Gastrocnemius medialis (tissue), 4 donors: Measurements from ENCODE around the gene ZBTB33. TPM values are rescaled to one million over a fixed set of nuclear protein-coding genes. Genes with fewer than 3 reads are reported as not detected.

Experiments
- ATAC-seq, 2 donors: fragments of 150-250 bp; one replicate each; pipeline ENCODE4 v1.9.1; 2016
- DNase-seq, 2 donors: peaks; one replicate each; pipeline ENCODE4 v3.0.0-alpha.2; 2019
- H3K27ac ChIP-seq, 4 donors: fragments of 200-600 bp; sonication (generic); 1 replicate in 1 of 4; 2 replicates in 3 of 4; pipeline ENCODE4 v1.5.1; 2016 to 2018; ENCODE audit warnings: mild to moderate bottlenecking in 2 of 4, moderate library complexity in 1 of 4
- H3K27me3 ChIP-seq, 3 donors: fragments of 200-600 bp; sonication (generic) in 2 of 3; 1 replicate in 1 of 3; 2 replicates in 2 of 3; pipeline versions ENCODE4 v1.5.1 to v1.6.0; 2016 to 2019; ENCODE audit warnings: mild to moderate bottlenecking in 1 of 3, moderate library complexity in 1 of 3
- H3K36me3 ChIP-seq, 2 donors: fragments of 200-600 bp; sonication (generic) in 1 of 2; one replicate each; pipeline ENCODE4 v1.5.1; 2017 to 2018
- H3K4me1 ChIP-seq, 2 donors: fragments of 200-600 bp; sonication (generic) in 1 of 2; one replicate each; pipeline ENCODE4 v1.5.1; 2016 to 2017; ENCODE audit warnings: mild to moderate bottlenecking in 2 of 2
- H3K4me3 ChIP-seq, 4 donors: fragments of 200-600 bp; sonication (generic) in 3 of 4; 1 replicate in 1 of 4; 2 replicates in 3 of 4; pipeline ENCODE4 v1.5.1; 2016 to 2019; ENCODE audit warnings: mild to moderate bottlenecking in 2 of 4
- H3K9me3 ChIP-seq, 3 donors: fragments of 200-600 bp; sonication (generic) in 2 of 3; 1 replicate in 1 of 3; 2 replicates in 2 of 3; pipeline ENCODE4 v1.5.1; 2016 to 2019
- POLR2A ChIP-seq, 2 donors: fragments of 450-650 bp; IDR thresholded peaks; one replicate each; pipeline ENCODE4 v1.6.1; 2017; ENCODE audit warnings: antibody characterized with exemption in 2 of 2, mild to moderate bottlenecking in 2 of 2, moderate library complexity in 2 of 2
- in situ Hi-C, 4 donors: fragments of 200-750 bp; cut with MboI; loops; one replicate each; pipeline versions ENCODE4 v1.15.0 to v1.8.0; 2017; ENCODE audit warnings: low sequenced_read_pairs in 4 of 4
- intact Hi-C: fragments of 100-400 bp; cut with DNase I; formaldehyde crosslinking; loops from one replicate; pipeline ENCODE4 v1.15.1; 2023; ENCODE audit warnings: low total_unique reads
- total RNA-seq, 4 donors: library from RNA; depleted of rRNA; stranded (reverse); fragments of >200 nt; gene quantifications; one replicate each; pipeline versions ENCODE4 v1.1.0 to v1.2.3, GENCODE V29; 2016
- TF ChIP-seq, protein P1 (sequence below), 5 experiments: fragments of 450-650 bp in 3 of 5; fragments of 200-600 bp in 2 of 5; sonication (generic) in 2 of 5; IDR thresholded peaks in 4 of 5; conservative IDR thresholded peaks in 1 of 5; 1 replicate in 4 of 5; 2 replicates in 1 of 5; pipeline ENCODE4 v1.5.1; 2016 to 2019; ENCODE audit warnings: antibody characterized with exemption in 5 of 5, mild to moderate bottlenecking in 3 of 5, moderate library complexity in 3 of 5

Gene ZBTB33
- total RNA-seq, 4 donors from 2014 or later: 9.2 to 12.4 (median 9.8) TPM

- H3K4me3 ChIP-seq: no peak overlapping the region
These were observed 43.5 kb upstream of the ZBTB33 start for GRCh38 chrX:120207009-120207605.

GRCh38 chrX:120213438-120214265 lies 37.0 kb upstream of the ZBTB33 start:
- no peaks in the 10 kb centered on the region for H3K27me3 ChIP-seq

More at GRCh38 chrX:120207009-120207605, 43.5 kb upstream of the ZBTB33 start:
- in situ Hi-C loops (loop anchor here in 3 of 4 donors (25.0 kb wide), 1 partner anchor 120 kb away; the partner anchor contains the start of gene RHOXF2B (in 3 of the 3)), intact Hi-C loops (no loop called here)
- Histone ChIP-seq H3K9me3 (no peaks in the 10 kb centered on the region), H3K4me1 (no peaks in the 10 kb centered on the region), H3K36me3 (no peaks in the 10 kb centered on the region), H3K27ac (no peak overlapping the region), H3K27me3 (no peaks in the 10 kb centered on the region)
- DNase-seq: no peak
- TF ChIP-seq POLR2A (IDR thresholded peaks at IDR 0.05): no peak
- TF ChIP-seq, protein P1, sequence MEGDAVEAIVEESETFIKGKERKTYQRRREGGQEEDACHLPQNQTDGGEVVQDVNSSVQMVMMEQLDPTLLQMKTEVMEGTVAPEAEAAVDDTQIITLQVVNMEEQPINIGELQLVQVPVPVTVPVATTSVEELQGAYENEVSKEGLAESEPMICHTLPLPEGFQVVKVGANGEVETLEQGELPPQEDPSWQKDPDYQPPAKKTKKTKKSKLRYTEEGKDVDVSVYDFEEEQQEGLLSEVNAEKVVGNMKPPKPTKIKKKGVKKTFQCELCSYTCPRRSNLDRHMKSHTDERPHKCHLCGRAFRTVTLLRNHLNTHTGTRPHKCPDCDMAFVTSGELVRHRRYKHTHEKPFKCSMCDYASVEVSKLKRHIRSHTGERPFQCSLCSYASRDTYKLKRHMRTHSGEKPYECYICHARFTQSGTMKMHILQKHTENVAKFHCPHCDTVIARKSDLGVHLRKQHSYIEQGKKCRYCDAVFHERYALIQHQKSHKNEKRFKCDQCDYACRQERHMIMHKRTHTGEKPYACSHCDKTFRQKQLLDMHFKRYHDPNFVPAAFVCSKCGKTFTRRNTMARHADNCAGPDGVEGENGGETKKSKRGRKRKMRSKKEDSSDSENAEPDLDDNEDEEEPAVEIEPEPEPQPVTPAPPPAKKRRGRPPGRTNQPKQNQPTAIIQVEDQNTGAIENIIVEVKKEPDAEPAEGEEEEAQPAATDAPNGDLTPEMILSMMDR (IDR thresholded peaks at IDR 0.05 in 4 of 5, conservative IDR thresholded peaks at IDR 0.05 in 1 of 5): no peak
- ATAC-seq: no peak

DNA sequence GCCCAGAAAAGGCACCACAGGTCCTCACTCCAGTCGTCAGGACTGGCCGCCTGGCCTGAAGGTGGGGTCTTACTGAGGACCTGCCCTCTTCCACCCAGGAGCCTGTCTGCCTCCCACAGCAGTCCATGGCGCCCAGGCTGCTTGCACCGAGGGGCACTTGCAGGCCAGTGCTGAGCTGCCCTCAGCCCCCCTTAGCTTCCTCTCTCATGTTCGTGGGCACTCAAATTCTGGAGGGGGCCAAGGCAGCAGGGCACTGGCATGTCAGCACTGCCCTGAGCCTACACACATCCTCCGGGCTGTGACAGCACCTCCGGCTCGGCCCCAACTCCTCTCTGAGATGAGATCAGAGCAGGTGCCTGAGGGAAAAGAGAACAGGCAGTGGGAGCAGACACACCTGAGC lies 27.2 kb upstream of the ZBTB33 start:
- H3K27ac ChIP-seq: no peak overlapping the region
- no peak overlapping the region for H3K4me3 ChIP-seq
- in situ Hi-C loops (loop anchor here in 3 of 4 donors (25.0 kb wide), 1 partner anchor 136 kb away; the partner anchor contains the start of gene RHOXF2B (in 3 of the 3)), intact Hi-C loops (no loop called here)
- H3K9me3 ChIP-seq: no peaks in the 10 kb centered on the region
- no peaks in the 10 kb centered on the region for H3K4me1 ChIP-seq
- H3K27me3 ChIP-seq: no peaks in the 10 kb centered on the region
- TF ChIP-seq, protein P1 (IDR thresholded peaks at IDR 0.05 in 4 of 5, conservative IDR thresholded peaks at IDR 0.05 in 1 of 5): no peak
- no peak for TF ChIP-seq POLR2A (IDR thresholded peaks at IDR 0.05)
- DNase-seq (no peak), ATAC-seq (no peak)
- H3K36me3 ChIP-seq: no peaks in the 10 kb centered on the region

More at GRCh38 chrX:120213438-120214265, 37.0 kb upstream of the ZBTB33 start:
- H3K9me3 ChIP-seq: no peaks in the 10 kb centered on the region
- intact Hi-C loops (no loop called here), in situ Hi-C loops (loop anchor here in 3 of 4 donors (25.0 kb wide), 1 partner anchor 126 kb away; the partner anchor contains the start of gene RHOXF2B (in 3 of the 3))
- H3K4me3 ChIP-seq: no peak overlapping the region
- peak in 1 of 2 donors; percentile 68 for ATAC-seq
- no peaks in the 10 kb centered on the region for H3K4me1 ChIP-seq
- DNase-seq: peak in 1 of 2 donors; percentile 18
- H3K36me3 ChIP-seq: no peaks in the 10 kb centered on the region
- TF ChIP-seq POLR2A (IDR thresholded peaks at IDR 0.05): no peak
- TF ChIP-seq, protein P1 (IDR thresholded peaks at IDR 0.05 in 4 of 5, conservative IDR thresholded peaks at IDR 0.05 in 1 of 5): peak in 4 of 5 experiments; percentile 30 to 78 (median 46)
- no peak overlapping the region for H3K27ac ChIP-seq

- intact Hi-C loops (no loop called here), in situ Hi-C loops (loop anchor here in 3 of 4 donors (25.0 kb wide), 1 partner anchor 137 kb away; the partner anchor contains the start of gene RHOXF2B (in 3 of the 3))
- H3K27me3 ChIP-seq: no peaks in the 10 kb centered on the region
- no peak overlapping the region for H3K27ac ChIP-seq
- no peaks in the 10 kb centered on the region for H3K36me3 ChIP-seq
- no peak overlapping the region for H3K4me3 ChIP-seq
- no peak for ATAC-seq
- no peak for TF ChIP-seq POLR2A (IDR thresholded peaks at IDR 0.05)
- TF ChIP-seq, protein P1 (IDR thresholded peaks at IDR 0.05 in 4 of 5, conservative IDR thresholded peaks at IDR 0.05 in 1 of 5): no peak
- DNase-seq: no peak
- no peaks in the 10 kb centered on the region for H3K4me1 ChIP-seq
- no peaks in the 10 kb centered on the region for H3K9me3 ChIP-seq
These were observed 26.2 kb upstream of the ZBTB33 start for GRCh38 chrX:120224388-120224787.
